Right lobe of liver (tissue), 6 donors: ENCODE results near the gene PYCARD. TPM values are rescaled to one million over a fixed set of nuclear protein-coding genes. Genes with fewer than 3 reads are reported as not detected.
"Not testable (repeated sequence)": the region's sequence is repeated elsewhere in the genome, so short reads cannot be mapped to it uniquely, and the experiment has no call there.

Experiments used
- ATAC-seq, 4 donors: fragments of 200-7000 bp; cut with Tn5 transposase; one replicate each; pipeline ENCODE4 v1.9.1; 2020; ENCODE audit warnings: mild to moderate bottlenecking in 4 of 4, moderate library complexity in 4 of 4
- DNase-seq, 3 donors: peaks; one replicate each; pipeline ENCODE4 v3.0.0-alpha.2; 2020
- H3K27ac ChIP-seq, 3 donors: fragments of 200-600 bp; one replicate each; pipeline ENCODE4 v1.8.0; 2022
- H3K27me3 ChIP-seq, 2 donors: fragments of 200-600 bp; one replicate each; pipeline ENCODE4 v1.8.0; 2022
- H3K36me3 ChIP-seq, 4 donors: fragments of 200-600 bp; sonication (generic) in 1 of 4; one replicate each; pipeline versions ENCODE4 v1.5.1 to v1.8.0; 2017 to 2022; ENCODE audit warnings: control low read depth in 1 of 4
- H3K4me1 ChIP-seq, 4 donors: fragments of 200-600 bp; sonication (generic) in 1 of 4; one replicate each; pipeline versions ENCODE4 v1.5.1 to v1.8.0; 2017 to 2022; ENCODE audit warnings: control low read depth in 1 of 4
- H3K4me3 ChIP-seq, 3 donors: fragments of 200-600 bp; one replicate each; pipeline ENCODE4 v1.8.0; 2022
- H3K9me3 ChIP-seq, 4 donors: fragments of 200-600 bp; sonication (generic) in 1 of 4; one replicate each; pipeline versions ENCODE4 v1.5.1 to v1.8.0; 2017 to 2022; ENCODE audit warnings: control low read depth in 1 of 4
- CTCF ChIP-seq, 4 donors: fragments of 200-600 bp in 3 of 4; fragments of 450-650 bp in 1 of 4; IDR thresholded peaks; one replicate each; pipeline versions ENCODE4 v1.5.1 to v1.8.0; 2016 to 2022; ENCODE audit warnings: antibody characterized with exemption in 4 of 4, mild to moderate bottlenecking in 2 of 4
- POLR2A ChIP-seq: fragments of 450-650 bp; IDR thresholded peaks from one replicate; pipeline ENCODE4 v1.6.1; 2017; ENCODE audit warnings: antibody characterized with exemption, mild to moderate bottlenecking
- WGBS: methylation state at CpG from one replicate; pipeline ENCODE4 v1.1.6; 2018; ENCODE audit warnings: low coverage, low lambda C conversion rate; ENCODE audit not compliant: insufficient coverage; ENCODE audit errors: missing lambda C conversion rate; 5-methylcytosine and 5-hydroxymethylcytosine counted together
- intact Hi-C, 2 donors: fragments of 100-400 bp; cut with DNase I; formaldehyde crosslinking; loops; one replicate each; pipeline versions ENCODE4 v1.11.2 to v1.14.1; 2022
- total RNA-seq, 6 experiments: library from RNA; depleted of rRNA in 2 of 6; stranded (reverse); fragments of >200 nt in 2 of 6; fragmentation: NEBNext Ultra II Directional in 3 of 6; extraction: Animal tissue kit (Norgen Biotek cat#: 25700) in 3 of 6; gene quantifications; one replicate each; pipeline versions ENCODE4 v1.1.0 to v1.2.4, GENCODE V29; 2016 to 2023
- donor health status: DM: no; HTN: yes; CAD: no.
- donor health status: DM: no; HTN: no; CAD: no.
- donor health status: DM: no; HTN: no; CAD: no.
- donor health status: DM: no; HTN: yes; CAD: no.
- donor health status: DM: no; HTN: yes; CAD: no.

Gene PYCARD
- total RNA-seq, 6 experiments from 2014 or later: 5.7 to 14.9 (median 9.6) TPM

GRCh38 chr16:31246296-31246695 is 43.7 kb upstream of the PYCARD start:
- TF ChIP-seq POLR2A (no peak), CTCF (IDR thresholded peaks at IDR 0.05) (no peak)
- ATAC-seq: no peak
- WGBS: 93% methylated on average over 3 of the region's 3 CpGs

GRCh38 chr16:31245598-31245997 is 43.0 kb upstream of the PYCARD start:
- ATAC-seq, H3K36me3 ChIP-seq, H3K27me3 ChIP-seq, H3K4me1 ChIP-seq, H3K4me3 ChIP-seq, H3K9me3 ChIP-seq, DNase-seq, intact Hi-C loops, H3K27ac ChIP-seq: not testable (repeated sequence)
- WGBS: 46% methylated on average over 8 of the region's 8 CpGs

More at GRCh38 chr16:31246296-31246695, 43.7 kb upstream of the PYCARD start:
- Histone ChIP-seq H3K9me3 (no peaks in the 10 kb centered on the region), H3K36me3 (no peaks in the 10 kb centered on the region), H3K4me1 (no peaks in the 10 kb centered on the region), H3K27me3 (no peaks in the 10 kb centered on the region), H3K4me3 (no peak overlapping the region), H3K27ac (no peak overlapping the region)
- no peak for DNase-seq
- intact Hi-C loops: no loop called here

GRCh38 chr16:31243734-31244670 is 41.4 kb upstream of the PYCARD start:
- no peak overlapping the region for H3K4me3 ChIP-seq
- whole genome bisulfite sequencing: 38% methylated on average over 8 of the region's 9 CpGs
- H3K9me3 ChIP-seq: no peaks in the 10 kb centered on the region
- TF ChIP-seq POLR2A (no peak), CTCF (IDR thresholded peaks at IDR 0.05) (no peak)
- ATAC-seq (peak; percentile 39 to 65 (median 51)), DNase-seq (no peak)
- no peaks in the 10 kb centered on the region for H3K27me3 ChIP-seq
- no peak overlapping the region for H3K27ac ChIP-seq
- intact Hi-C loops: no loop called here
- no peaks in the 10 kb centered on the region for H3K4me1 ChIP-seq
- H3K36me3 ChIP-seq: no peaks in the 10 kb centered on the region

GRCh38 chr16:31242206-31242605 is 39.6 kb upstream of the PYCARD start:
- intact Hi-C loops: no loop called here
- ATAC-seq (peak in 1 of 4 donors; percentile 27), DNase-seq (no peak)
- no peak overlapping the region for H3K27ac ChIP-seq
- H3K36me3 ChIP-seq: no peaks in the 10 kb centered on the region
- no peaks in the 10 kb centered on the region for H3K27me3 ChIP-seq
- no peak overlapping the region for H3K4me3 ChIP-seq
- H3K9me3 ChIP-seq: no peaks in the 10 kb centered on the region
- H3K4me1 ChIP-seq: no peaks in the 10 kb centered on the region
- TF ChIP-seq POLR2A: no peak
- no peak for TF ChIP-seq CTCF (IDR thresholded peaks at IDR 0.05)
- 38% methylated on average over 6 of the region's 6 CpGs for WGBS

GRCh38 chr16:31238041-31238440 is 35.5 kb upstream of the PYCARD start:
- WGBS: 64% methylated on average over 4 of the region's 4 CpGs
- DNase-seq (no peak), ATAC-seq (no peak)
- Histone ChIP-seq H3K27ac (no peak overlapping the region), H3K4me3 (no peak overlapping the region), H3K9me3 (no peaks in the 10 kb centered on the region), H3K27me3 (no peaks in the 10 kb centered on the region), H3K4me1 (no peaks in the 10 kb centered on the region), H3K36me3 (no peaks in the 10 kb centered on the region)
- TF ChIP-seq CTCF (IDR thresholded peaks at IDR 0.05): no peak
- no peak for TF ChIP-seq POLR2A
- intact Hi-C loops: no loop called here
